Activated CD4-positive, alpha-beta T cell treated with anti-CD3 and anti-CD28 coated beads for 4 hours (primary cell): ENCODE data around the gene GPR153.

ENCODE experiments used
- DNase-seq, 2 donors: peaks; one replicate each; pipeline ENCODE4 v3.0.0-alpha.2; 2020

The GPR153 gene

GRCh38 chr1:6198646-6199297, 62.1 kb downstream of the GPR153 start:
- peak in 1 of 2 donors; percentile 28 for DNase-seq

- DNase-seq: no peak
These were observed 63.0 kb downstream of the GPR153 start for GRCh38 chr1:6197746-6198427.
